Measurements from ENCODE around the gene FRMD4A. TPM values are rescaled to one million over a fixed set of nuclear protein-coding genes. Genes with fewer than 3 reads are reported as not detected.

The FRMD4A gene
- total and polyA plus RNA-seq, 2 of the 4 experiments (the other 2 are of a cell fraction), result 30.3 to 68.8 TPM

GRCh38 chr10:14162061-14162460 lies 168.7 kb downstream of the FRMD4A start:
- Histone ChIP-seq H4K91ac (ENCODE audit: insufficient read depth, low read depth, low read length) (no peak overlapping the region), H4K5ac (ENCODE audit: low read depth, low read length) (no peak overlapping the region), H3K36me3 (ENCODE audit: control insufficient read depth, insufficient read depth, low read length) (no peaks in the 10 kb centered on the region), H3K79me1 (ENCODE audit: low read depth in 1 of 2, low read length in 2 of 2) (no peaks in the 10 kb centered on the region), H3K9ac (ENCODE audit: low read depth, low read length) (no peak overlapping the region), H3K27ac (ENCODE audit: insufficient read depth, low read length) (no peak overlapping the region), H2BK15ac (ENCODE audit: low read depth, low read length) (no peak overlapping the region), H3K4me2 (ENCODE audit: low read depth, low read length) (no peak overlapping the region), H3K56ac (ENCODE audit: extremely low read depth, insufficient read depth, low read length) (no peak overlapping the region), H2AFZ (replicated peaks; ENCODE audit: low read length, poor library complexity) (no peak overlapping the region), H2BK5ac (ENCODE audit: low read depth, low read length, poor library complexity, severe bottlenecking) (no peak overlapping the region), H2AK9ac (replicated peaks; ENCODE audit: low read depth, low read length, poor library complexity) (peak overlapping the region; percentile 51), H3K9me3 (ENCODE audit: control insufficient read depth, insufficient read depth, low read length) (peaks cover 4% of the 10 kb centered on the region), H3K4ac (ENCODE audit: low read depth, low read length) (no peak overlapping the region), H3K27me3 (ENCODE audit: control insufficient read depth, insufficient read depth, low read length) (peaks cover 43% of the 10 kb centered on the region), H3K14ac (replicated peaks; ENCODE audit: low read depth, low read length) (no peak overlapping the region), H4K8ac (ENCODE audit: low read depth in 2 of 2, low read length in 2 of 2) (no peak overlapping the region), H3K9me1 (ENCODE audit: insufficient read depth, low read length) (no peaks in the 10 kb centered on the region), H4K20me1 (ENCODE audit: insufficient read depth, low read length) (no peaks in the 10 kb centered on the region), H3K18ac (ENCODE audit: low read depth, low read length) (no peak overlapping the region), H2BK120ac (ENCODE audit: low read depth, low read length) (no peak overlapping the region), H2BK20ac (ENCODE audit: low read depth, low read length) (no peak overlapping the region), H2AK5ac (ENCODE audit: low read depth, low read length) (no peak overlapping the region), H3K23ac (ENCODE audit: low read depth, low read length) (no peak overlapping the region), H3K4me3 (ENCODE audit: insufficient read depth, low read depth, low read length) (no peak overlapping the region), H3K4me1 (ENCODE audit: control insufficient read depth, insufficient read depth, low read length) (no peaks in the 10 kb centered on the region; the same call in 1 of the 2 replicates)
- ChIA-PET CTCF (no interaction called here), POLR2A (ENCODE audit: unreplicated experiment) (no interaction called here)
- DNase-seq (no peak), ATAC-seq (ENCODE audit: low read depth) (no peak)
- dilution Hi-C loops (cut with HindIII; ENCODE audit: low sequenced_read_pairs, unreplicated experiment) (no loop called here), intact Hi-C loops (cut with micrococcal nuclease) (no loop called here), in situ Hi-C loops (cut with MboI; ENCODE audit: low sequenced_read_pairs) (no loop called here)
- TF ChIP-seq CHD1 (IDR thresholded peaks at IDR 0.05; ENCODE audit: low read depth, low read length) (no peak), SMC3 (IDR thresholded peaks at IDR 0.05; ENCODE audit: low read depth, low read length) (no peak), MAZ (IDR thresholded peaks at IDR 0.05; ENCODE audit: borderline replicate concordance, low read depth, low read length) (no peak), ELK1 (IDR thresholded peaks at IDR 0.05; ENCODE audit: borderline replicate concordance, low read depth, low read length) (no peak), RAD21 (IDR thresholded peaks at IDR 0.05; ENCODE audit: low read length) (no peak), BHLHE40 (IDR thresholded peaks at IDR 0.05; ENCODE audit: low read depth, low read length) (no peak), RFX5 (IDR thresholded peaks at IDR 0.05; ENCODE audit: low read depth, low read length) (no peak), USF2 (IDR thresholded peaks at IDR 0.05; ENCODE audit: low read depth, low read length) (no peak), NFE2L2 (IDR thresholded peaks at IDR 0.05; ENCODE audit: low read depth, low read length) (no peak), CEBPB (IDR thresholded peaks at IDR 0.05; ENCODE audit: low read depth, low read length) (no peak), CTCF (conservative IDR thresholded peaks at IDR 0.05; ENCODE audit: low read depth, low read length) (no peak), POLR2A (IDR thresholded peaks at IDR 0.05; ENCODE audit: low read depth, low read length) (no peak), MXI1 (IDR thresholded peaks at IDR 0.05; ENCODE audit: borderline replicate concordance, low read depth, low read length) (no peak), RCOR1 (IDR thresholded peaks at IDR 0.05; ENCODE audit: insufficient replicate concordance, low read length) (no peak), MAFK (IDR thresholded peaks at IDR 0.05; ENCODE audit: low read depth, low read length) (no peak), FOS (IDR thresholded peaks at IDR 0.05; ENCODE audit: low read depth, low read length) (no peak)
- WGBS, 2 experiments (ENCODE audit: extremely low coverage in 2 of 2, insufficient read length in 1 of 2), result no CpG with 5 or more reads among the region's 5 CpGs
- no TSS peak for BruUV-seq (replicated peaks)

Data from IMR-90 (cell line).